Naive thymus-derived CD4-positive, alpha-beta T cell (primary cell): ENCODE measurements around the gene CARD10. TPM values are rescaled to one million over a fixed set of nuclear protein-coding genes. Genes with fewer than 3 reads are reported as not detected.

ENCODE experiments used
- polyA plus RNA-seq, 2 donors: library from polyadenylated mRNA; unstranded; fragments of 300-500 nt; fragmentation: Illumina TruSeq; gene quantifications; one replicate each; pipeline ENCODE4 v1.2.3, GENCODE V29; 2021
- total RNA-seq, 6 experiments: library from RNA in 5 of 6; stranded (reverse) in 5 of 6; gene quantifications; 1 replicate in 5 of 6; 2 replicates in 1 of 6; pipeline ENCODE4 v1.2.3 and lab custom pipeline; 2021 to 2026

Gene CARD10
- total and polyA plus RNA-seq, 7 experiments from 2014 or later = 0.13 to 1.0 (median 0.69) TPM; not detected in 2

Other genes with a start within 250 kb of the CARD10 start
- gene CYTH4, start 236.9 kb downstream of the CARD10 start, total RNA-seq = 100 to 1,000 TPM; 123 to 227 (median 214) TPM
- 10 to 100 TPM; 49.5 to 71.1 TPM for gene CYTH4, start 236.9 kb downstream of the CARD10 start, polyA plus RNA-seq
- under 1 TPM; 0.10 to 0.66 (median 0.57) TPM for gene ELFN2, start 91.9 kb downstream of the CARD10 start, total RNA-seq
- gene ELFN2, start 91.9 kb downstream of the CARD10 start, polyA plus RNA-seq = not detected
- gene MFNG, start 33.0 kb downstream of the CARD10 start, total RNA-seq = 100 to 1,000 TPM; 146 to 223 (median 203) TPM
- gene MFNG, start 33.0 kb downstream of the CARD10 start, polyA plus RNA-seq = 100 to 1,000 TPM; 350 to 449 TPM
- gene CDC42EP1, start 41.1 kb upstream of the CARD10 start, total RNA-seq = 1 to 10 TPM in 1 of 5 experiments, under 1 TPM in 3, not detected in 1; 0.27 to 1.6 (median 0.62) TPM
- not detected for gene CDC42EP1, start 41.1 kb upstream of the CARD10 start, polyA plus RNA-seq
- gene LGALS2, start 60.7 kb upstream of the CARD10 start, total RNA-seq = 100 to 1,000 TPM in 1 of 5 experiments, 1 to 10 TPM in 1, not detected in 3; 6.4 to 123 TPM
- under 1 TPM in 1 of 2 donors, not detected in 1; 0.71 TPM for gene LGALS2, start 60.7 kb upstream of the CARD10 start, polyA plus RNA-seq
- 100 to 1,000 TPM in 3 of 5 experiments, 10 to 100 TPM in 2; 64.2 to 124 (median 102) TPM for gene GGA1, start 89.4 kb upstream of the CARD10 start, total RNA-seq
- gene GGA1, start 89.4 kb upstream of the CARD10 start, polyA plus RNA-seq = 10 to 100 TPM; 20.8 to 22.3 TPM
- gene SH3BP1, start 120.3 kb upstream of the CARD10 start, total RNA-seq = 100 to 1,000 TPM in 2 of 5 experiments, 10 to 100 TPM in 3; 66.4 to 157 (median 89.2) TPM
- 10 to 100 TPM; 12.9 to 23.0 TPM for gene SH3BP1, start 120.3 kb upstream of the CARD10 start, polyA plus RNA-seq
- gene PDXP, start 139.3 kb upstream of the CARD10 start, total RNA-seq = 10 to 100 TPM in 1 of 5 experiments, 1 to 10 TPM in 4; 3.9 to 27.4 (median 7.5) TPM
- gene PDXP, start 139.3 kb upstream of the CARD10 start, polyA plus RNA-seq = 1 to 10 TPM; 1.9 to 3.6 TPM
- 100 to 1,000 TPM in 2 of 5 experiments, 10 to 100 TPM in 3; 23.6 to 969 (median 54.4) TPM for gene LGALS1, start 156.2 kb upstream of the CARD10 start, total RNA-seq
- 10 to 100 TPM; 22.9 to 30.5 TPM for gene LGALS1, start 156.2 kb upstream of the CARD10 start, polyA plus RNA-seq
- 10 to 100 TPM; 32.8 to 52.5 (median 45.3) TPM for gene NOL12, start 166.9 kb upstream of the CARD10 start, total RNA-seq
- 10 to 100 TPM; 42.7 to 48.6 TPM for gene NOL12, start 166.9 kb upstream of the CARD10 start, polyA plus RNA-seq
- 10 to 100 TPM; 15.0 to 43.0 (median 25.7) TPM for gene TRIOBP, start 177.6 kb upstream of the CARD10 start, total RNA-seq
- gene TRIOBP, start 177.6 kb upstream of the CARD10 start, polyA plus RNA-seq = 10 to 100 TPM in 1 of 2 donors, 1 to 10 TPM in 1; 6.7 to 15.4 TPM